Measurements from ENCODE around the gene CCDC9.
"Not testable (repeated sequence)": the region's sequence is repeated elsewhere in the genome, so short reads cannot be mapped to it uniquely, and the experiment has no call there.

CCDC9 gene

GRCh38 chr19:47232422-47233211 lies 23.7 kb upstream of the CCDC9 start:
- peak; percentile 39 for DNase-seq

- DNase-seq, result no peak
Measured at GRCh38 chr19:47236072-47236675, 20.2 kb upstream of the CCDC9 start.

- no peak for DNase-seq
Measured at GRCh38 chr19:47239152-47239551, 17.2 kb upstream of the CCDC9 start.

GRCh38 chr19:47239610-47240296 lies 16.6 kb upstream of the CCDC9 start:
- peak; percentile 51 for DNase-seq

GRCh38 chr19:47240556-47240955 lies 15.8 kb upstream of the CCDC9 start:
- DNase-seq, result no peak

DNA sequence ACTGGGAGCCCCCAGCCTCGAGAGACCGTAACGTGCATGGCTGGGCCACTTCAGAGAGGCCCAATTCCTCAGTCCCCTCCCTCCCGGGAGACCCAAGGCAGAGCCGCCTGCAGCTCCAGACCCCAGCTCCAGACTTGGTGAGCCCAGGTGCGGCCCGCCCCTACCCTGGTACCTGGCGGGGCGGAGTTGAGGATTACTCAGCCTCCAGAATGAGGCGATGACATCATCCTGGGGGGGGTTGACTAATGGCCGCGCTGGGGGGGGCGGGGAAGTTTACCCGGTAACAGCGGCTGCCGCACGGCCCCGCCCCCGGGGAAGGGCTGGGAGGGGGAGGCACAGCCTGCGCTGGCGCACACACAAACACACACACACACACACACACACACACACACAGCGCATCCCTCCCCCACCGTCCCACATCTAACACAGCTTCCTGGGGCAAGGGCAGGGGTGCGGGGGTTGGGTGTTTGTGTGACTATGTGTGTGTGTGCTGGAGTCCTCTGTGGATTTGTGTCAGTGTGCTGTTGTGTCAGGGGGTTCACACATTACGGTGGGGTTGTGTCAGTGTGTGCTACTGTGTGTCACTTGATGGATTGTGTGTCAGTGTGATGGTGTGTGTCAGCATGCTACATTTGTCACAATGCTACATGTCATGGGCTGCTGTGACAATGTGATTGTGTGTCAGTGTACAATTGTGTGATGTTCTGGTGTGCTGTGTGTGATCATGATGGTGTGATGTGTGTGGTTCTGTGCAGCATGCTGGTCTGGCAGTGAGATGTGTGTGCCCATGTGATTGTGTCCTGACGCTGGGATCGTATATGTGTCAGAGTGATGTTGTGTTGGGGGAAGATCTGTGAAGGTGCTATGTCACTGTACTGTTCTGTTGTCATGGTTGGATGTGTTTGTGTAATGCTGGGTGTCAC lies 15.1 kb upstream of the CCDC9 start:
- peak; percentile 78 for DNase-seq

GRCh38 chr19:47241919-47242577 lies 14.3 kb upstream of the CCDC9 start:
- DNase-seq, result no peak

DNA sequence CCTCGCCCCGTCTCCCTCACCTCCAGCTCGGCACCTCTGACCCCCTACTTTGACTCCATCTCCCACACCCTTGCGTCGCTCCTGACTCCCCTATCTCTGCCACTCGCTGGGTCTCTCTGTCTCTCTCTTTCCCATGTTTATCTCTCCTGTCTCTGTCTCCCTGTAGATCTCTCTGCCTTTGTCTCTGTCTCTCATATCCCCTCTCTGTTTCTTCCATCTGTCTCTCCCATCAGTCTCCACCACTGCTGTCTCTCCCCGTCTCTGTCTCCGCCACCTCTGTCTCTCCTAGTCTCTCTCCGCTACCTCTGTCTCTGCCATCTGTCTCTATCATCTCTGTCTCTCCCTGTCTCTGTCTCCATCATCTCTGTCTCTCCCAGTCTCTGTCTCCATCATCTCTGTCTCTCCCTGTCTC lies 13.0 kb upstream of the CCDC9 start:
- no peak for DNase-seq

GRCh38 chr19:47243776-47244547 lies 12.4 kb upstream of the CCDC9 start:
- peak; percentile 97 for DNase-seq

DNA sequence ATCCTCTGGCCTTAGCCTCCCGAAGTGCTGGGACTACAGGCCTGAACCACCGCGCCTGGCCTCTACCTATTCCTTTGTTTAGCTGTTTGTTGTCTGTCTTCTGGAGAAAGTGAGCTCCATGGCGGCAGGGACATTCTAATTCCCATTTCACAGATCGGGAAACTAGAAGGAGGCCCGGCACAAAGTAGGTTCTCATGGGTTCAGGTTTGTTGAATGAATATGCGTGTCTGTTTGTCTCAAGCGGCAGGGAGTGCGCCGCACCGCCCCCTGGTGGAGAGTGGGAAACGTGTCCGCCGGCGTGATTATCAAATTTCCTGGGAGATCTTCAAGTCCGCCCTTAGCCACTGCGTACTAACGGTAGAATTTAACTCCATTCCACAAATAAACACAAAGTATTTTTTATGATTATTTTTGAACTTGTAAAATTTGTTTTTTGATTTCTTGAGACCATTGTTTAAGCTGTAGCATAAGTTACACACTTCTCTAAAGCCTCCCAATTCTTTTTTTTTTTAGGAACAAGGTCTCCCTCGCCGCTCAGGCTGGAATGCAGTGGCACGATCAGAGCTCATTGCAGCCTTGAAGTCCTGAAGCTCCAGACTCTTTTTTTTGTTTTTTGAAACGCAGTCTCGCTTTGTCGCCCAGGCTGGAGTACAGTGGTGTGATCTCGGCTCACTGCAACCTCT lies 8.9 kb upstream of the CCDC9 start:
- DNase-seq, result peak; percentile 86

DNA sequence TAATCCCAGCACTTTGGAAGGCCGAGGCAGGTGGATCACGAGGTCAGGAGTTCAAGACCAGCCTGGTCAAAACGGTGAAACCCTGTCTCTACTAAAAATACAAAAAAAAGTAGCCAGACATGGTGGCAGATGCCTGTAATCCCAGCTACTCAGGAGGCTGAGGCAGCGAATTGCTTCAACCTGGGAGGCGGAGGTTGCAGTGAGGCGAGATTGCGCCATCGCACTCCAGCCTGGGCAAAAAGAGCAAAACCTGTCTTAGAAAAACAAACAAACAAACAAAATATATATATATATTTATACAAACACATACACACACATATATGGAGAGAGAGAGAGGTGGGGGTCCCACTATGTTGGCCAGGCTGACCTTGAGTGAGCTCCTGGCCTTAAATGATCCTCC lies 3.3 kb upstream of the CCDC9 start:
- DNase-seq, result not testable (repeated sequence)

DNA sequence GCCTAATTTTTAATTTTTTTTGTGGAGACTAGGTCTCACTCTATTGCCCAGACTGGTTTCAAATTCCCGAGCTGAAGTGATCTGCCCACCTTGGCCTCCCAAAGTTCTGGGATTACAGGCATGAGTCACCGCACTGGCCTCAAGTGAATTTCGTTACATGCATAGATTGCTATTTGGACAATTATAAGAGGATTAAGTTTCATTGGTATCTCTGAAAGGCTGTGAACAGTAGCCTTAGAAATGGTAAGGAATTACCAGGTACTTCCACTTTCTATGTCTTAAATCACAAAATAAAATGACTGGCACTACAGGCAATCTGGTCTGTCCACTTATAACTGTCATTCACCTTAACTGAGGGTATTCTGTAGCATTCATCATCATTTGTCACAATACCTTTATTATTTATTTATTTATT lies 2.9 kb upstream of the CCDC9 start:
- DNase-seq, result no peak

GRCh38 chr19:47253970-47254369 lies 2.4 kb upstream of the CCDC9 start:
- DNase-seq, result no peak

- peak; percentile 100 for DNase-seq
Measured at GRCh38 chr19:47256693-47257410, 527 bp downstream of the CCDC9 start.

GRCh38 chr19:47257411-47258169 lies 1.3 kb downstream of the CCDC9 start:
- DNase-seq, result no peak

DNA sequence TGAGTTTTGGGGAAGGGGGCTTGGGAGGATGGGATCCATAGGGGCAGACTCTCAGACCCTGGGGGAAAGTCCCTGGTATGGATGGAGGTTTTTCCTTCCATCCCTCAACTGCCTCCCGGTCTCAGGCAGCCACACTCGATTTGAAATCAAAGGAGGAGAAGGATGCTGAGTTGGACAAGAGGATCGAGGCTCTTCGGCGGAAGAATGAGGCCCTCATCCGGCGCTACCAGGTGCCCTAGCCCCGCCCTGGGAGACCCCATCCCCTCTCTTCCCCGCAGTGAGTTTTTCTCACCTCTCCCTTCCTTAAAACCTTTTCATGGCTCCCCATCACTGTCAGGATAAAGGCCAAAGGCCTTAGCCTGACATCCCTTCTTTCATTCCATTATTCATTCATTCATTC lies 2.1 kb downstream of the CCDC9 start:
- no peak for DNase-seq

DNA sequence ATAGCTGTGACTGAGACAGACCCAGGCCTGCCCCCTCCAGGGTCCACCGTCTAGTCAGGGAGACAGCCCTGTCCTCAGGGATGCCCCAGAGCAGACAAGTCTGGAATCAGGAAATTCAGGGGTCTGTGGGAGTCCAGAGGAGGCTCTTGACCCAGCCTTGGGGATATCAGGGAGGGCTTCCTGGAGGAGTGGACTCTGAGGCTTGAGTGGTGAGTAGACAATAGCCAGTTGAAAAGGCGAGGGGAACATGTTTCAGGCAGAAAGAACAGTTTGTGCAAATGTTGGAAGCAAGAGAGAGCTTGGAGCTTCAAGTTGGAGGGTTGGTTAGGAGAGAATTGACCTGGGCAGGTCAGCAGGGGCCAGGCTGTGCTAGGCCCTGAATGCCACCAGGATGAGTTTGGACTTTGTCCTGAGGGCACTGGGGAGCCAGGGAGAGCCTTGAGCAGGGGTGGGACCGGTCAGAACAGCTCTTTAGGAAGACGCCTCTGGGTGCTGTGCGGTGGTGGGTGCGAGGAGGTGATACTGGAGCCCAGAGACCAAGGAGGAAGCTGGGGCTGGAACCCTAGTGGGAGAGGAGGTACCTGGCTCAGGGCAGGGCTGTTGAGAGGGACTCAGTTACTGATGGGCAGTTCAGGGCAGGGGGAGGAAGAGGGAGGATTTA lies 2.7 kb downstream of the CCDC9 start:
- no peak for DNase-seq

DNA sequence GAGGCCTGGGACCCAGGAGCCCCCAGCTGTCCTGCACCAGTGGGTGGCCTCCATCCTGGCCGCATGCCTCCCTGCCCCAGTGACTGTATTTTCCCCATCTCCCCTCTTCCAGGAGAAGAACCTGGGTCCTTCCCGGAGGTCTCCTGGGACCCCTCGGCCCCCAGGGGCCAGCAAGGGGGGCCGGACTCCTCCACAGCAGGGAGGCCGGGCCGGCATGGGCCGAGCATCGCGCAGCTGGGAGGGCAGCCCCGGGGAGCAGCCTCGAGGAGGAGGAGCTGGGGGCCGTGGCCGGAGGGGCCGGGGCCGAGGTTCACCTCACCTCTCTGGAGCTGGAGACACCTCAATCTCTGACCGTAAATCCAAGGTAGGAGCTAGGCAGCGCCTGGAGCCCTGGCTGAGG lies 4.2 kb downstream of the CCDC9 start:
- DNase-seq, result no peak
